HG03135 (cell line): ENCODE results near the gene LRRC74A.

ENCODE experiments used
- ATAC-seq: cut with Tn5 transposase; IDR thresholded peaks from one replicate; pipeline ENCODE4 v1.9.1; 2021; ENCODE audit warnings: mild to moderate bottlenecking, moderate library complexity; ENCODE audit not compliant: unreplicated experiment

The LRRC74A gene

GRCh38 chr14:76844223-76844622, 18.0 kb downstream of the LRRC74A start:
- no peak for ATAC-seq

- no peak for ATAC-seq
Observed at GRCh38 chr14:76846331-76847047, 20.3 kb downstream of the LRRC74A start.

- no peak for ATAC-seq
Observed at GRCh38 chr14:76848879-76849278, 22.7 kb downstream of the LRRC74A start.

- ATAC-seq, result no peak
Observed at GRCh38 chr14:76855066-76855465, 28.9 kb downstream of the LRRC74A start.

GRCh38 chr14:76856769-76857168, 30.6 kb downstream of the LRRC74A start:
- ATAC-seq, result no peak

- no peak for ATAC-seq
Observed at GRCh38 chr14:76861574-76862255, 35.5 kb downstream of the LRRC74A start.

GRCh38 chr14:76862546-76863282, 36.5 kb downstream of the LRRC74A start:
- no peak for ATAC-seq

GRCh38 chr14:76863724-76864407, 37.7 kb downstream of the LRRC74A start:
- no peak for ATAC-seq

- no peak for ATAC-seq
Observed at GRCh38 chr14:76866456-76866855, 40.2 kb downstream of the LRRC74A start.

GRCh38 chr14:76867516-76868453, 41.6 kb downstream of the LRRC74A start:
- no peak for ATAC-seq

GRCh38 chr14:76868454-76869170, 42.4 kb downstream of the LRRC74A start:
- no peak for ATAC-seq

- ATAC-seq, result no peak
Observed at GRCh38 chr14:76870166-76870565, 44.0 kb downstream of the LRRC74A start.

- no peak for ATAC-seq
Observed at GRCh38 chr14:76872796-76873432, 46.7 kb downstream of the LRRC74A start.

- no peak for ATAC-seq
Observed at GRCh38 chr14:76874734-76875133, 48.5 kb downstream of the LRRC74A start.

GRCh38 chr14:76876076-76876475, 49.9 kb downstream of the LRRC74A start:
- ATAC-seq, result no peak

- no peak for ATAC-seq
Observed at GRCh38 chr14:76877871-76878270, 51.7 kb downstream of the LRRC74A start.

- no peak for ATAC-seq
Observed at GRCh38 chr14:76880449-76880848, 54.2 kb downstream of the LRRC74A start.

- ATAC-seq, result no peak
Observed at GRCh38 chr14:76881348-76881747, 55.1 kb downstream of the LRRC74A start.

GRCh38 chr14:76882651-76883050, 56.4 kb downstream of the LRRC74A start:
- no peak for ATAC-seq
